ENCODE measurements around the gene SUGP2.

GRCh38 chr19:19054315-19054938 is 21.1 kb upstream of the SUGP2 start:
- TF ChIP-seq, protein P1, sequence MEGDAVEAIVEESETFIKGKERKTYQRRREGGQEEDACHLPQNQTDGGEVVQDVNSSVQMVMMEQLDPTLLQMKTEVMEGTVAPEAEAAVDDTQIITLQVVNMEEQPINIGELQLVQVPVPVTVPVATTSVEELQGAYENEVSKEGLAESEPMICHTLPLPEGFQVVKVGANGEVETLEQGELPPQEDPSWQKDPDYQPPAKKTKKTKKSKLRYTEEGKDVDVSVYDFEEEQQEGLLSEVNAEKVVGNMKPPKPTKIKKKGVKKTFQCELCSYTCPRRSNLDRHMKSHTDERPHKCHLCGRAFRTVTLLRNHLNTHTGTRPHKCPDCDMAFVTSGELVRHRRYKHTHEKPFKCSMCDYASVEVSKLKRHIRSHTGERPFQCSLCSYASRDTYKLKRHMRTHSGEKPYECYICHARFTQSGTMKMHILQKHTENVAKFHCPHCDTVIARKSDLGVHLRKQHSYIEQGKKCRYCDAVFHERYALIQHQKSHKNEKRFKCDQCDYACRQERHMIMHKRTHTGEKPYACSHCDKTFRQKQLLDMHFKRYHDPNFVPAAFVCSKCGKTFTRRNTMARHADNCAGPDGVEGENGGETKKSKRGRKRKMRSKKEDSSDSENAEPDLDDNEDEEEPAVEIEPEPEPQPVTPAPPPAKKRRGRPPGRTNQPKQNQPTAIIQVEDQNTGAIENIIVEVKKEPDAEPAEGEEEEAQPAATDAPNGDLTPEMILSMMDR (IDR thresholded peaks at IDR 0.05; ENCODE audit: poor library complexity, severe bottlenecking) = no peak
- TF ChIP-seq EP300 (conservative IDR thresholded peaks at IDR 0.05; ENCODE audit: poor library complexity, severe bottlenecking) (no peak), EZH2 (IDR thresholded peaks at IDR 0.05; ENCODE audit: borderline replicate concordance, insufficient read depth, low read length, poor library complexity, severe bottlenecking) (no peak), TAF1 (IDR thresholded peaks at IDR 0.05; ENCODE audit: low read depth) (no peak)

Data from neural cell (in vitro differentiated cells).